ENCODE measurements around the gene PCDHA7. TPM values are rescaled to one million over a fixed set of nuclear protein-coding genes. Genes with fewer than 3 reads are reported as not detected.
"Not testable (repeated sequence)": the region's sequence is repeated elsewhere in the genome, so short reads cannot be mapped to it uniquely, and the experiment has no call there.

The PCDHA7 gene
- total and polyA plus RNA-seq, 8 donors, result 0.18 to 1.4 (median 0.92) TPM; not detected in 5

DNA sequence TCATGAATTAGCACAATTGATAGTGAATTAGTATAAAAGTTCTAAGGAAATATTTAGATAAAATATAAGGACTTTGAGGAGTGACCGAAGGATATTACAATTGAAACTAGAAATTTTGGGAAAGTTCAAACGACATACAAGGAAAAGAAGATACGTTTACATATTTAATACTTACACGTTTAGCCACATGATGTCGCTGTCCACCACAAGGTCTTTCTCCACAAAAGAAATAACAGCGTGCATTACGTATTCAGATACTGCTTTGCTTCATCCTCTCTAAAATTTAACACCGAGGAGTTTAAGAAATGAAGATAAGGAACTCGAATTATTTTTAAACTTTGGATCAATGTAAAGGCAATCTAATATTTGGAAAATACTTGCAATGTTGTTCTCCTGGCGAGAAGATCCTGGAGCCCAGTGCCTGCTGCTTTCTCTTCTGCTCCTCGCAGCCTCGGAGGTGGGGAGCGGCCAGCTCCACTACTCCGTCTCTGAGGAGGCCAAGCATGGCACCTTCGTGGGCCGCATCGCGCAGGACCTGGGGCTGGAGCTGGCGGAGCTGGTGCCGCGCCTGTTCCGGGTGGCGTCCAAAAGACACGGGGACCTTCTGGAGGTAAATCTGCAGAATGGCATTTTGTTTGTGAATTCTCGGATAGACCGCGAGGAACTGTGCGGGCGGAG, 33.1 kb upstream of the PCDHA7 start, which contains the start of gene PCDHA3:
Gene PCDHA3, plus strand, starts transcription at position 242 of the 678 bp plus-strand sequence.
- intact Hi-C loops (cut with DNase I; ENCODE audit: low total_unique reads), result no loop called here
- peak within 1 kb of the TSS in 2 of 4 donors; percentile 23 to 30 for H3K4me3 ChIP-seq
- H3K9me3 ChIP-seq, result peaks cover 29 to 80% (median 51%) of the 10 kb centered on the region in 4 donors
- DNase-seq, result peak in 1 of 2 donors; percentile 38
- WGBS, 5 donors, result 20 to 29% (median 22%) methylated on average over 24 to 29 of the region's 29 CpGs
- H3K4me1 ChIP-seq, result no peaks in the 10 kb centered on the region
- peaks cover 0 to 45% (median 3%) of the 10 kb centered on the region in 3 donors for H3K27me3 ChIP-seq
- H3K36me3 ChIP-seq, result no peaks in the 10 kb centered on the region
- H3K27ac ChIP-seq, result peak within 1 kb of the TSS in 1 of 5 donors; percentile 11
- TF ChIP-seq POLR2AphosphoS5 (IDR thresholded peaks at IDR 0.05) (no peak), POLR2A (IDR thresholded peaks at IDR 0.05) (no peak), EP300 (IDR thresholded peaks at IDR 0.05) (no peak), CTCF (IDR thresholded peaks at IDR 0.05) (no peak)

DNA sequence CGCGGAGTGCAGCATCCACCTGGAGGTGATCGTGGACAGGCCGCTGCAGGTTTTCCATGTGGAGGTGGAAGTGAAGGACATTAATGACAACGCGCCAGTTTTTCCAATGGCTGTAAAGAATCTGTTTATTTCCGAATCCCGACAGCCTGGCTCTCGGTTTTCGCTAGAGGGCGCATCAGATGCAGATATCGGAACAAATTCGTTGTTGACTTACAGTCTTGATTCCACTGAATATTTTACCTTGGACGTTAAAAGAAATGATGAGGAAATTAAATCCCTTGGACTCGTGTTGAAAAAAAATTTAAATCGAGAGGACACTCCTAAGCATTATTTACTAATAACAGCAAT, 32.6 kb upstream of the PCDHA7 start:
- intact Hi-C loops (cut with DNase I; ENCODE audit: low total_unique reads), result no loop called here
- Histone ChIP-seq H3K27ac (peak overlapping the region in 1 of 5 donors; percentile 11), H3K36me3 (no peaks in the 10 kb centered on the region), H3K9me3 (peaks cover 28 to 78% (median 50%) of the 10 kb centered on the region in 4 donors), H3K4me1 (no peaks in the 10 kb centered on the region), H3K27me3 (peaks cover 0 to 43% (median 3%) of the 10 kb centered on the region in 3 donors), H3K4me3 (peak overlapping the region in 2 of 4 donors; percentile 23 to 30)
- peak in 1 of 2 donors; percentile 16 for DNase-seq
- TF ChIP-seq POLR2A (IDR thresholded peaks at IDR 0.05) (no peak), CTCF (IDR thresholded peaks at IDR 0.05) (no peak), POLR2AphosphoS5 (IDR thresholded peaks at IDR 0.05) (no peak), EP300 (IDR thresholded peaks at IDR 0.05) (no peak)
- WGBS, 5 donors, result 15 to 18% (median 17%) methylated on average over 16 of the region's 16 CpGs

GRCh38 chr5:140802381-140802780, 31.7 kb upstream of the PCDHA7 start:
- WGBS, 5 donors, result 45 to 64% (median 54%) methylated on average over 34 to 45 of the region's 45 CpGs
- DNase-seq; intact Hi-C loops (cut with DNase I; ENCODE audit: low total_unique reads); H3K36me3 ChIP-seq; H3K4me3 ChIP-seq; H3K4me1 ChIP-seq; H3K27ac ChIP-seq: not testable (repeated sequence)
- peaks cover 24 to 77% (median 51%) of the 10 kb centered on the region in 4 donors for H3K9me3 ChIP-seq
- peaks cover 0 to 45% (median 3%) of the 10 kb centered on the region in 3 donors for H3K27me3 ChIP-seq

DNA sequence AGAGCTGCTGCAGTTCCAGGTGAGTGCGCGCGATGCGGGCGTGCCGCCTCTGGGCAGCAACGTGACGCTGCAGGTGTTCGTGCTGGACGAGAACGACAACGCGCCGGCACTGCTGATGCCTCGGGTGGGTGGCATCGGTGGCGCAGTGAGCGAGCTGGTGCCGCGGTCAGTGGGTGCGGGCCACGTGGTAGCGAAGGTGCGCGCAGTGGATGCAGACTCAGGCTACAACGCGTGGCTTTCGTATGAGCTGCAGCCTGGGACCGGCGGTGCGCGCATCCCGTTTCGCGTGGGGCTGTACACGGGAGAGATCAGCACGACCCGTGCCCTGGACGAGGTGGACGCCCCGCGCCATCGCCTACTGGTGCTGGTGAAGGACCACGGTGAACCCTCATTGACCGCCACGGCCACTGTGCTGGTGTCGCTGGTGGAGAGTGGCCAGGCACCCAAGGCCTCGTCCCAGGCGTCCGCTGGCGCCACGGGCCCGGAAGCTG, 31.2 kb upstream of the PCDHA7 start:
- no peak for TF ChIP-seq POLR2AphosphoS5 (IDR thresholded peaks at IDR 0.05)
- TF ChIP-seq POLR2A (IDR thresholded peaks at IDR 0.05), result no peak
- TF ChIP-seq CTCF (IDR thresholded peaks at IDR 0.05), result no peak
- TF ChIP-seq EP300 (IDR thresholded peaks at IDR 0.05), result no peak
- 43 to 65% (median 54%) methylated on average over 32 to 53 of the region's 53 CpGs for WGBS, 5 donors
- peaks cover 24 to 77% (median 52%) of the 10 kb centered on the region in 4 donors for H3K9me3 ChIP-seq
- intact Hi-C loops (cut with DNase I; ENCODE audit: low total_unique reads), result no loop called here
- H3K27me3 ChIP-seq, result peaks cover 0 to 49% (median 3%) of the 10 kb centered on the region in 3 donors
- no peak overlapping the region for H3K4me3 ChIP-seq
- H3K4me1 ChIP-seq, result no peaks in the 10 kb centered on the region
- DNase-seq, result no peak
- no peaks in the 10 kb centered on the region for H3K36me3 ChIP-seq
- H3K27ac ChIP-seq, result no peak overlapping the region
